AG04449 (cell line): Measurements from ENCODE around the gene AHRR.

Experiments
- CTCF ChIA-PET: fragments of 350-600 bp; formaldehyde crosslinking; extraction: SDS; loops from one replicate; lab custom pipeline; 2021; ENCODE audit warnings: antibody characterized with exemption; lab: Yijun Ruan, JAX
- POLR2A ChIA-PET: fragments of 400-600, 350-600 bp; formaldehyde crosslinking; extraction: SDS; loops from one replicate; lab custom pipeline; 2020; ENCODE audit warnings: antibody characterized with exemption, inconsistent platforms; lab: Yijun Ruan, JAX
- DNase-seq: peaks from one replicate; pipeline ENCODE4 v3.0.0-alpha.2; 2010; ENCODE audit warnings: low read depth, low spot score
- H3K4me3 ChIP-seq: 2 replicates; pipeline ENCODE4 v1.5.1; 2011; ENCODE audit warnings: low read depth, mild to moderate bottlenecking, control low read depth, low read length
- TF ChIP-seq, protein P1 (sequence below): IDR thresholded peaks from one replicate; pipeline ENCODE4 v1.5.1; 2011; ENCODE audit warnings: mild to moderate bottlenecking, moderate library complexity, low read length, control low read depth, inconsistent platforms; ENCODE audit not compliant: insufficient read depth; ENCODE audit errors: missing control alignments

The AHRR gene

DNA sequence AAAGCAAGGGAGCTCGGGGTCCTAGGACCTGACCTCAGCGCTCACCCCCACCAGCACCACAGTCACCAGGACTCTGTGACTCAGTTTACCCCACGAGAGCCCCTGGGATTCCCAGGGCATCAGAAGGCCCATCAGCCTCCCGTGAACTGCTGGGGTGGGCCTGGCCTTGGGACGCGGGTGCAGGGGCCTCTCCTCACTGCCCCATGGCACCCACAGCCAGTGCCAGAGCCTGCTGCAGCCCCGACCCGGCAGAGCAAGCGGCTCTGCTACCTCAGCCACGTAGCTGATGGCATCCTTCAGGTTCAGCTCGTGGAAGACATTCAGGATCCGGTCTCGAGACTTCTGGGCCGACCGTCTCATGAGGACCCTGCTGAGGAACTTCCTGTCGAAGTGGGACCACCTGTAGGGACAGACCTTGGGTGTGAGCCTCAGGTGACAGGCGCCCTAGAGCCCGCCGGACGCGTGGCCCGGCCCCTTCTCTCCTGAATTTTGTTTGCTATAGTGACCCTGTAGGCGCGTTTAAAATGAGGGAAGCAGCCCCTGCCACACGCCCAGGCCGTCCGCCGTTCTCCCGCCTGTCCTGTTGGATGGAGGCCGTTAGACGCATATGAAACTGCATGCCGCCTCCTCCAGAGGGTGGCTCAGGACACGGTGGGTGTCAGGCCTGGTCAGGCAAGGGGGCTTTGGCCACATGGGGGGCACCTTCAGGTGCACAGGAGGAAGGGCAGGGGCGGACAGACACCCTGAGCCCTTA, 158.2 kb downstream of the AHRR start:
- DNase-seq, result no peak
- ChIA-PET CTCF (no interaction called here), POLR2A (interaction anchor here (0.6 kb wide), 1 partner anchor 46 kb away, joined by 3 read pairs; no protein-coding TSS in a partner anchor)
- no peak overlapping the region for H3K4me3 ChIP-seq
- TF ChIP-seq, protein P1, sequence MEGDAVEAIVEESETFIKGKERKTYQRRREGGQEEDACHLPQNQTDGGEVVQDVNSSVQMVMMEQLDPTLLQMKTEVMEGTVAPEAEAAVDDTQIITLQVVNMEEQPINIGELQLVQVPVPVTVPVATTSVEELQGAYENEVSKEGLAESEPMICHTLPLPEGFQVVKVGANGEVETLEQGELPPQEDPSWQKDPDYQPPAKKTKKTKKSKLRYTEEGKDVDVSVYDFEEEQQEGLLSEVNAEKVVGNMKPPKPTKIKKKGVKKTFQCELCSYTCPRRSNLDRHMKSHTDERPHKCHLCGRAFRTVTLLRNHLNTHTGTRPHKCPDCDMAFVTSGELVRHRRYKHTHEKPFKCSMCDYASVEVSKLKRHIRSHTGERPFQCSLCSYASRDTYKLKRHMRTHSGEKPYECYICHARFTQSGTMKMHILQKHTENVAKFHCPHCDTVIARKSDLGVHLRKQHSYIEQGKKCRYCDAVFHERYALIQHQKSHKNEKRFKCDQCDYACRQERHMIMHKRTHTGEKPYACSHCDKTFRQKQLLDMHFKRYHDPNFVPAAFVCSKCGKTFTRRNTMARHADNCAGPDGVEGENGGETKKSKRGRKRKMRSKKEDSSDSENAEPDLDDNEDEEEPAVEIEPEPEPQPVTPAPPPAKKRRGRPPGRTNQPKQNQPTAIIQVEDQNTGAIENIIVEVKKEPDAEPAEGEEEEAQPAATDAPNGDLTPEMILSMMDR, result no peak

DNA sequence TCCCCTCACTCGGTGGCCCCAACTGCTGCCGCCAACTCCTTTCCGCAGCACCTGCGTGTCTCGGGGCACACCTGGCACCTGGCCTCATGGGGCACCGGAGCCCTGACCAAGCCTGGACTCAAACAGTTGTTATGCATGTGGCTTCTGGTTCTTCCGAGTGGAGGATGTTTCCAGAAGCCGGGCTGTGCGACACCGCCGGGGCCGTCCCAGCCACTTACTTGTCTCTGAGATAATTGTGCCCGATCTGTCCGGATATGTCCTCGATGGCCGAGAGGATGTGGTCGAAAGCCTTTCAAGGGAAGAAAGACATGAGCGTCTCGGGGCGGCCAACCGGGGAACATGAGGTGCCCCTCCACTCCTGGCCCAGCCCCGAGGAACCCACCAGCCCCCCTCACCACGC, 159.8 kb downstream of the AHRR start:
- TF ChIP-seq, protein P1, result no peak
- ChIA-PET POLR2A (no interaction called here), CTCF (no interaction called here)
- no peak for DNase-seq
- no peak overlapping the region for H3K4me3 ChIP-seq

DNA sequence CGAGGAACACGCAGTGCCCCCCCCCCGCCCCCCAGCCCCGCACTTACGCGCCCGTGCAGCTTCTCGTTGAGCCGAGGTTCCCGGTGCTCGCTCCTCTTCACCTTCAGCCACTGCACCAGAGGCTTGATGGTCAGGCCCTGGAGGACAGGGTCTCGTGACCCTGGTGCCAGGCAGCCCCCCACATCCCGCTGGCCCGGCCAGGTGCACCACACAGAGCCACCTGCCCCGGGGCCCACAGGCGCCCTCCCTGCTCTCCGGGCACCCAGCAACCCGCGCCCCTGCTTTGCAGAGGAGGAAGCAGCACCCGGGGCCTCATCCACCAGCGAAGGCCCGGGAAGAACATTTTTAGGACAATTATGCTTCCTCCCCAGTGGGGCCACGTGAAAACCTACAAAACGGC, 160.5 kb downstream of the AHRR start:
- H3K4me3 ChIP-seq, result no peak overlapping the region
- DNase-seq, result no peak
- TF ChIP-seq, protein P1, result no peak
- ChIA-PET POLR2A (no interaction called here), CTCF (no interaction called here)

DNA sequence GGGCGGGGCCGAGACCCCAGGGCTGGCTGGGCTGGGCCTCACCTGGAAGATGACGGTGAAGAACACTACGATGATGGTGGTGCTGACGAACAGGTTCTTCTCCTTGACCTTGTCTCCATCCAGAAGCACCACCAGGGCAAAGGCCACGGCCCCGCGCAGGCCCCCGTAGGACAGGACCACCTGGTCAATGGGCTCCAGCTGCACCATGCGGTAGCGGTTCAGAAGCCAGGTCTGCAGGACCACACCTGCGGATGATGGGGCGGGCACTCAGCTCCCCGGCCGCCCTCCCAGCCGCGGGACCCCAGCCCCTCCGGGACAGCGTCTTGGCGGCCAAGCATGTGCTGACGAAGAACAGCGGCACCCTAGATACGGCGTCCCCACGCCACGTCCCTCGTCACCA, 161.0 kb downstream of the AHRR start:
- POLR2A ChIA-PET, result no interaction called here
- no peak for DNase-seq
- TF ChIP-seq, protein P1, result no peak
- CTCF ChIA-PET, result no interaction called here
- H3K4me3 ChIP-seq, result no peak overlapping the region

DNA sequence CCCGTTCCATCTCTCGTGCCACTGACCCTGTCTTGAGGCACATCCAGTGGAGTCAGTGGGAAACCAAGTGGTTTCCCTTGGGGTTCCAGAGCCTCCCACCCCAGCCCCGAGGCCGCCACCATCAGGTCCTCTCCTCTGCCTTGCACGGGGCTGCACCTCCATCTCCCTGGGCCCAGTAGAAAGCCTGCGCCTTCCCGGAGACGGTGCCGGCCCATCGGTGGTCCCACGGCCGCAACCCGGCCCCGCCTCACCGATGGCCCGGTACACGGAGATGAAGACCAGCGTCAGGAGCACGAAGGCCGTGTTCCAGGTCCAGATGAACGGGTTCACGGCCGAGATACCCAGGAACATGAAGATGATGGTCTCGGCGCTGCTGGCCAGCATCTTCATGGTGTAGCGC, 161.5 kb downstream of the AHRR start:
- TF ChIP-seq, protein P1, result no peak
- H3K4me3 ChIP-seq, result no peak overlapping the region
- POLR2A ChIA-PET, result no interaction called here
- CTCF ChIA-PET, result no interaction called here
- DNase-seq, result no peak

DNA sequence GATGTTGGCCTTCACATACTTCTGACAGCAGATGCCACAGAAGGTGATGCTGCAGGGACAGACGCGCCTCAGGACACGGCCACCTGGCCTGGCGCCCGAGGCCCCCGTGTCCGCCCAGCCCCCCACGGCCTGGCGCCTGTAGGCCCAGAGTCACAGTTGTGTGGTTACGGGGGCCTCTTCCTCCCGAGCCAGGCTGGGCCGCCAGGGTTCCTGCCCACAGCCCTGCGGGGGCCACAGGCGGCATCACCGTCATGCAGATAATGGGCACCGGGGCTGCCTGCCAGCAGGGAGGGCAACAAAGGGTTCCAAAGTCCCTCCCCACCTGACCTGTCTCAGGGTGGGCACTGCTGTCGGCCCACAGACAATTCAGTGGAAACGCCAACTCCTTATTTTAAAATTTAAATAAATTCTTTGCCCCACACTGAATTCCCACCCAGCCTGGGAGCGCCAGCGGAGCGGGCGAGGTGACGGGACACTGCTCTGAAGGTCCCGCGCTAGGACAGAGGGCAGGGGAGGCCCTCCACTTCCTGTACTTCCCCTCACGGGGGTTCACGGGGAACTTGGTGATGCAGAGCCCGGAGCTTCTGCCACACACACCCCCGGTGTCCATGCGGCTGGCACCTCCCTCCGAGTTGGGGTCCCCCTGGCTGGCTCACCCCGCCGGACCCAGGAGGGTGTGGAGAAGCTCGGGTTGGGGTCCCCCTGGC, 162.1 kb downstream of the AHRR start:
- ChIA-PET CTCF (no interaction called here), POLR2A (no interaction called here)
- no peak for DNase-seq
- H3K4me3 ChIP-seq, result no peak overlapping the region
- TF ChIP-seq, protein P1, result no peak
